HepG2 (cell line): ENCODE results near the gene KCTD1. TPM values are rescaled to one million over a fixed set of nuclear protein-coding genes. Genes with fewer than 3 reads are reported as not detected.

Source experiments
- AHDC1 ChIP-seq: sonication (generic); formaldehyde crosslinking; IDR thresholded peaks from 2 replicates; pipeline ENCODE4 v1.5.1; 2020; ENCODE audit warnings: mild to moderate bottlenecking, missing genetic modification reagents, borderline replicate concordance
- ETV6 ChIP-seq: sonication (generic); formaldehyde crosslinking; conservative IDR thresholded peaks from 2 replicates; pipeline ENCODE4 v1.4.0; 2020; ENCODE audit warnings: missing genetic modification reagents
- FOXA3 ChIP-seq: IDR thresholded peaks from 2 replicates; pipeline ENCODE4 v1.6.1; 2016; ENCODE audit warnings: missing genetic modification reagents, missing compliant biosample characterization
- HDAC1 ChIP-seq: sonication (generic); formaldehyde crosslinking; IDR thresholded peaks from 2 replicates; pipeline ENCODE4 v1.5.1; 2020; ENCODE audit warnings: mild to moderate bottlenecking, missing genetic modification reagents
- HNF4A ChIP-seq: sonication (generic); formaldehyde crosslinking; IDR thresholded peaks from 2 replicates; pipeline ENCODE4 v1.4.0; 2020; ENCODE audit warnings: missing genetic modification reagents
- KDM2A ChIP-seq: sonication (generic); formaldehyde crosslinking; IDR thresholded peaks from 2 replicates; pipeline ENCODE4 v1.4.0; 2020; ENCODE audit warnings: low read depth, missing genetic modification reagents, borderline replicate concordance
- PPARG ChIP-seq: conservative IDR thresholded peaks from 2 replicates; pipeline ENCODE4 v1.6.1; 2016; ENCODE audit warnings: missing biosample characterization, missing genetic modification reagents
- RXRB ChIP-seq: IDR thresholded peaks from 2 replicates; pipeline ENCODE4 v1.6.1; 2016; ENCODE audit warnings: borderline replicate concordance, missing genetic modification reagents, missing compliant biosample characterization
- SAP130 ChIP-seq: IDR thresholded peaks from 2 replicates; pipeline ENCODE4 v1.6.1; 2016; ENCODE audit warnings: low read depth
- SOX13 ChIP-seq, 3 experiments: fragments of 450-650 bp in 1 of 3; sonication (generic) in 1 of 3; formaldehyde crosslinking in 1 of 3; IDR thresholded peaks in 2 of 3; conservative IDR thresholded peaks in 1 of 3; 2 replicates each; pipeline versions ENCODE4 v1.5.0 to v1.6.1; 2016 to 2020; ENCODE audit warnings: antibody characterized with exemption in 1 of 3, mild to moderate bottlenecking in 1 of 3, missing compliant biosample characterization in 1 of 3, missing genetic modification reagents in 1 of 3, moderate library complexity in 1 of 3
- SOX6 ChIP-seq, 2 experiments: fragments of 450-650 bp in 1 of 2; sonication (generic) in 1 of 2; formaldehyde crosslinking in 1 of 2; IDR thresholded peaks; 2 replicates each; pipeline versions ENCODE4 v1.4.0 to v1.6.1; 2017 to 2020; ENCODE audit warnings: antibody characterized with exemption in 1 of 2, mild to moderate bottlenecking in 1 of 2, missing genetic modification reagents in 1 of 2
- ZBTB34 ChIP-seq: sonication (generic); formaldehyde crosslinking; IDR thresholded peaks from 2 replicates; pipeline ENCODE4 v1.8.0; 2022; ENCODE audit warnings: mild to moderate bottlenecking, missing genetic modification reagents
- polyA plus RNA-seq, 8 experiments: library from polyadenylated mRNA; depleted of rRNA in 3 of 8; stranded (reverse) in 7 of 8; unstranded in 1 of 8; fragments of >200 nt; fragmentation: Illumina TruSeq in 4 of 8; extraction: Trizol in 4 of 8; gene quantifications; 2 replicates each; pipeline versions ENCODE4 v1.2.1 to v1.2.3, GENCODE V29; 2011 to 2016; ENCODE audit warnings: low read depth in 4 of 8, missing spikeins in 1 of 8, mixed read lengths in 1 of 8; ENCODE audit not compliant: insufficient read depth in 1 of 8
- total RNA-seq, 5 experiments: library from RNA; depleted of rRNA; stranded (reverse); fragments of >200 nt; fragmentation: Illumina TruSeq; extraction: Trizol; gene quantifications; 2 replicates each; pipeline ENCODE4 v1.2.3, GENCODE V29; 2016; ENCODE audit warnings: low read depth in 1 of 5
- TF ChIP-seq, protein P1 (sequence below): sonication (generic); formaldehyde crosslinking; conservative IDR thresholded peaks from 2 replicates; pipeline ENCODE4 v1.4.0; 2020; ENCODE audit warnings: mild to moderate bottlenecking, missing genetic modification reagents, moderate library complexity

The KCTD1 gene
- total and polyA plus RNA-seq, 2 of the 13 experiments (the other 11 are each of a cell fraction or from before 2014, with no cell fraction given), result 2.7 to 6.8 TPM

GRCh38 chr18:26545335-26546123, 2.8 kb downstream of the KCTD1 start (continued):
- TF ChIP-seq ZBTB34 (CRISPR knock-in tag) (no peak), ETV6 (CRISPR knock-in tag) (no peak), KDM2A (CRISPR knock-in tag) (no peak), SOX13 (IDR thresholded peaks at IDR 0.05) (no peak), SOX13 (CRISPR knock-in tag; conservative IDR thresholded peaks at IDR 0.05 in 1 of 2, IDR thresholded peaks at IDR 0.05 in 1 of 2) (peak in 1 of 2 experiments; percentile 30; a peak in 1 of 4 replicates), PPARG (CRISPR knock-in tag) (0 out of 2 replicates have a peak, but pooled peaks have one; percentile 12), SAP130 (CRISPR knock-in tag) (0 out of 2 replicates have a peak, but pooled peaks have one; percentile 22), SOX6 (IDR thresholded peaks at IDR 0.05) (no peak), SOX6 (CRISPR knock-in tag; IDR thresholded peaks at IDR 0.05) (0 out of 2 replicates have a peak, but pooled peaks have one; percentile 16), FOXA3 (CRISPR knock-in tag) (0 out of 2 replicates have a peak, but pooled peaks have one; percentile 40), HNF4A (CRISPR knock-in tag) (peak; percentile 39; the same call in 1 of the 2 replicates), HDAC1 (CRISPR knock-in tag) (peak; percentile 26; the same call in 1 of the 2 replicates), AHDC1 (CRISPR knock-in tag) (peak; percentile 19; the same call in 1 of the 2 replicates), RXRB (CRISPR knock-in tag) (0 out of 2 replicates have a peak, but pooled peaks have one; percentile 10)
- TF ChIP-seq, protein P1, sequence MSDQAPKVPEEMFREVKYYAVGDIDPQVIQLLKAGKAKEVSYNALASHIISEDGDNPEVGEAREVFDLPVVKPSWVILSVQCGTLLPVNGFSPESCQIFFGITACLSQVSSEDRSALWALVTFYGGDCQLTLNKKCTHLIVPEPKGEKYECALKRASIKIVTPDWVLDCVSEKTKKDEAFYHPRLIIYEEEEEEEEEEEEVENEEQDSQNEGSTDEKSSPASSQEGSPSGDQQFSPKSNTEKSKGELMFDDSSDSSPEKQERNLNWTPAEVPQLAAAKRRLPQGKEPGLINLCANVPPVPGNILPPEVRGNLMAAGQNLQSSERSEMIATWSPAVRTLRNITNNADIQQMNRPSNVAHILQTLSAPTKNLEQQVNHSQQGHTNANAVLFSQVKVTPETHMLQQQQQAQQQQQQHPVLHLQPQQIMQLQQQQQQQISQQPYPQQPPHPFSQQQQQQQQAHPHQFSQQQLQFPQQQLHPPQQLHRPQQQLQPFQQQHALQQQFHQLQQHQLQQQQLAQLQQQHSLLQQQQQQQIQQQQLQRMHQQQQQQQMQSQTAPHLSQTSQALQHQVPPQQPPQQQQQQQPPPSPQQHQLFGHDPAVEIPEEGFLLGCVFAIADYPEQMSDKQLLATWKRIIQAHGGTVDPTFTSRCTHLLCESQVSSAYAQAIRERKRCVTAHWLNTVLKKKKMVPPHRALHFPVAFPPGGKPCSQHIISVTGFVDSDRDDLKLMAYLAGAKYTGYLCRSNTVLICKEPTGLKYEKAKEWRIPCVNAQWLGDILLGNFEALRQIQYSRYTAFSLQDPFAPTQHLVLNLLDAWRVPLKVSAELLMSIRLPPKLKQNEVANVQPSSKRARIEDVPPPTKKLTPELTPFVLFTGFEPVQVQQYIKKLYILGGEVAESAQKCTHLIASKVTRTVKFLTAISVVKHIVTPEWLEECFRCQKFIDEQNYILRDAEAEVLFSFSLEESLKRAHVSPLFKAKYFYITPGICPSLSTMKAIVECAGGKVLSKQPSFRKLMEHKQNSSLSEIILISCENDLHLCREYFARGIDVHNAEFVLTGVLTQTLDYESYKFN, result peak; percentile 65
